Esophagus squamous epithelium (tissue), 4 donors: Measurements from ENCODE around the gene NUCB2.

ENCODE experiments used
- POLR2A ChIP-seq, 4 donors: fragments of 450-650 bp; IDR thresholded peaks; one replicate each; pipeline ENCODE4 v1.6.1; 2017; ENCODE audit warnings: antibody characterized with exemption in 4 of 4, mild to moderate bottlenecking in 4 of 4, moderate library complexity in 3 of 4
- TF ChIP-seq, protein P1 (sequence below), 6 experiments: fragments of 450-650 bp in 4 of 6; fragments of 200-600 bp in 2 of 6; sonication (generic) in 2 of 6; IDR thresholded peaks; one replicate each; pipeline ENCODE4 v1.5.1; 2016 to 2019; ENCODE audit warnings: antibody characterized with exemption in 6 of 6, mild to moderate bottlenecking in 4 of 6, moderate library complexity in 4 of 6

DNA sequence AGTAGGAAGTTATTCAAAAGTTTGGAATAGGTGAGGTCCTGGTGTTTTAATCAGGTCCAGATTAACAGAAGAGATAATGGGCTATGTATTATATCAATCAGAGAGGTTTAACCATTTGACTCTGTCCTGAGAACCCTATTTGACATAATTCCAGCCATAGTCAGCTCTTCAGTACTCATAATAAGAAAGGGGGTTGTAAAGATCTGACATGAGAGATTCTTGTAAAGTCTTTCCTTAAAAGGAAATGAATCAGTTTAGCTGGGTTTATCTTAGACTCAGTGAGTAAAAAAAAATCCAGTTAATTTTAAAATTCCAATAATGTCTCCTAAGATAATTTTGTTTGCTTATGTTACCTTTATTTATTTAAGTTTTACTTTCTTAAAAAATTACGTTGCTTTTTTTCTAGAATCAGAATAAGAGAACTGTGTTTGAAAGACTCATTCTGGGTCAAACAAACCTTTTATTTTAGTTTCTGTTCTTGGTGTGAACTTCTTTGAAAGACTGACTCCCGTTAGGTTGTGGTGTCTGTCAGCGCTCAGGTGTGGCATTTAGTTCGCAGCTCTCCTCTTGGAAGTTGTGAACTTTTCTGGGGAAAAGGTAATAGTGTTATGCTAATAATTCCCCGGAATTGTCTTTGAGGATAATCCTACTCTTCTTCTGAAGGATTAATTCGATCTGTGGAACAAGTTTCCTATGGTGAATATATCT lies 20.5 kb downstream of the NUCB2 start:
- TF ChIP-seq, protein P1, sequence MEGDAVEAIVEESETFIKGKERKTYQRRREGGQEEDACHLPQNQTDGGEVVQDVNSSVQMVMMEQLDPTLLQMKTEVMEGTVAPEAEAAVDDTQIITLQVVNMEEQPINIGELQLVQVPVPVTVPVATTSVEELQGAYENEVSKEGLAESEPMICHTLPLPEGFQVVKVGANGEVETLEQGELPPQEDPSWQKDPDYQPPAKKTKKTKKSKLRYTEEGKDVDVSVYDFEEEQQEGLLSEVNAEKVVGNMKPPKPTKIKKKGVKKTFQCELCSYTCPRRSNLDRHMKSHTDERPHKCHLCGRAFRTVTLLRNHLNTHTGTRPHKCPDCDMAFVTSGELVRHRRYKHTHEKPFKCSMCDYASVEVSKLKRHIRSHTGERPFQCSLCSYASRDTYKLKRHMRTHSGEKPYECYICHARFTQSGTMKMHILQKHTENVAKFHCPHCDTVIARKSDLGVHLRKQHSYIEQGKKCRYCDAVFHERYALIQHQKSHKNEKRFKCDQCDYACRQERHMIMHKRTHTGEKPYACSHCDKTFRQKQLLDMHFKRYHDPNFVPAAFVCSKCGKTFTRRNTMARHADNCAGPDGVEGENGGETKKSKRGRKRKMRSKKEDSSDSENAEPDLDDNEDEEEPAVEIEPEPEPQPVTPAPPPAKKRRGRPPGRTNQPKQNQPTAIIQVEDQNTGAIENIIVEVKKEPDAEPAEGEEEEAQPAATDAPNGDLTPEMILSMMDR (IDR thresholded peaks at IDR 0.05), result no peak
- no peak for TF ChIP-seq POLR2A (IDR thresholded peaks at IDR 0.05)
